Activated gamma-delta T cell treated with Interleukin-2 at 50 U/mL for 16 hours (primary cell): ENCODE measurements around the gene DNAJC22.

Source experiments
- DNase-seq: peaks from one replicate; pipeline ENCODE4 v3.0.0-alpha.2; 2020

The DNAJC22 gene

DNA sequence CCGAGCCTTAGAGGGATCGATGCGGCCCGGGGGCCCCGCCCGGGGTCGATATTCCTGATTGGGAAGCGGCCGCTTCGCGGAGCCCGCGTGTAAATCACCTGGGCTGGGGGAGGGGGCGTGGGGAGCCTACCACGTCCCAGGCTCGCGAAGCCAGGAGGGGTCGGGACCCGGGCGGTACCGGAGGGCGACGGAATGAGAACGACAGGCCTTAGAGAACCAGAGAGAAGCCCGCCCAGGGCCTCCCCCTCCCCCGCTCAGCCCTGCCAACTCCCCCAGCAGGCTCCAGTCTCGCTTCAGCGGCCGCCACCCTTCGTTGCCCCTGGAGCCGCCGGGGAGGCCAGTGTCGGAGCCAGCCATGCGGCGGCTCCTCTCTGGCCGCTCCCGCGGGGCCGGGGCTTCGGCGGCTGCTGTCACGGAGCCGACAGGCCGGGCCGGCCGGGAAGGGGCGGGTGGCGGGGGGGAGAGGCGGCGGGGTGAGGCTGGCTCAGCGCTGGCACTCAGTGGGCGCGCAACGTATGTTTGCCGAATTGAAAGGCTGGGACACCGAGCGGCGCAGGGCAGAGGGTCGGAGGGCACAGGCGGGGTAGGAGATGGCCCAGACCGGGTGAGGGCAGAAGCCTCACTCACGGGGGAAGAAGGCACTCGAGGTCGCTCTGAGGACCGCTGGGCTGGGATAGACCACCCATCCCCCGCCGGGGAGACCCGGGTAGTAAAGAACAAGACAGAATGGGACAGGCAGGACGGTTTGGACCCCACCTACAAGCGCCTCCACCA is 1.4 kb upstream of the DNAJC22 start:
- no peak for DNase-seq

DNA sequence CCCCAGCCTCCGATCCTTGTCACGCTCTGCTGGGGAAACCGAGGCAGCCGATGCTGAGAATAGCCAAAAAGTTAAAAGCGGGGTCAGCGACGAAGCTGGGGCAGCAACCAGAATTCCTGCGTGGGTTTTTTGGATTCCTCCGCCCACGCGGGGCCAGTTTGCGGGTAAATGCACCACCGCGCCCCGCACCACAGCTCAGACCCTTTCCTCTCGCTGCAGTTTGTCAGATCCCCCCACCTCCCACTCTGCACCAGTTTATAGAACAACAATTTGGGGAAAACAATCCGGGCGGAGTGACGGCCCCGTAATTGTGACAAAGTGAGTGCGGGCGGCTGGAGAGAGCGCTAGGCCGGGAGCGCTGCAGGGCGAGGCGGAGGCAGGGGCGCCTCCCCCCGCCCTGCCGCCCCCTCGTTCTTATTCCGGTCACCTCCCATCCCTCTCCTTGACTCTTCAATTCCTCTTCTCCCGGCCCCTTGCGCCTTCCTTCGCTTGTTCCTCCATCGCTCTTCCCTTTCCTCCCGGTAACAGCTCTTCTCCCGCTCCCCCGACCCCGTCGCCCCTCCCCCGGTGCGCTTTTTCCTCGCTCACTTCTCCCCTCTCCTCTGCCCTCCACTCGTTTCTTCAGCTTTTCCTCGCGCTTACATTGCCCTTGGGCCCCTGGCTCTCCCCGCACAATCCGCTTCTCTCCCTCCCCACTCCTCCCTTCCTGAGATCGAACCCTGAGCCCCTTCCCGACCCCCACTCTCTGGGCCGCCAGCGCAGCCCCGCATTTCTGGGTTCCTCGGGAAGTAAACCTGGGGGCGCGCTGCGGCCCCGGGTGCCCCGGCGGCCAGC is 646 bp upstream of the DNAJC22 start:
- DNase-seq = no peak

DNA sequence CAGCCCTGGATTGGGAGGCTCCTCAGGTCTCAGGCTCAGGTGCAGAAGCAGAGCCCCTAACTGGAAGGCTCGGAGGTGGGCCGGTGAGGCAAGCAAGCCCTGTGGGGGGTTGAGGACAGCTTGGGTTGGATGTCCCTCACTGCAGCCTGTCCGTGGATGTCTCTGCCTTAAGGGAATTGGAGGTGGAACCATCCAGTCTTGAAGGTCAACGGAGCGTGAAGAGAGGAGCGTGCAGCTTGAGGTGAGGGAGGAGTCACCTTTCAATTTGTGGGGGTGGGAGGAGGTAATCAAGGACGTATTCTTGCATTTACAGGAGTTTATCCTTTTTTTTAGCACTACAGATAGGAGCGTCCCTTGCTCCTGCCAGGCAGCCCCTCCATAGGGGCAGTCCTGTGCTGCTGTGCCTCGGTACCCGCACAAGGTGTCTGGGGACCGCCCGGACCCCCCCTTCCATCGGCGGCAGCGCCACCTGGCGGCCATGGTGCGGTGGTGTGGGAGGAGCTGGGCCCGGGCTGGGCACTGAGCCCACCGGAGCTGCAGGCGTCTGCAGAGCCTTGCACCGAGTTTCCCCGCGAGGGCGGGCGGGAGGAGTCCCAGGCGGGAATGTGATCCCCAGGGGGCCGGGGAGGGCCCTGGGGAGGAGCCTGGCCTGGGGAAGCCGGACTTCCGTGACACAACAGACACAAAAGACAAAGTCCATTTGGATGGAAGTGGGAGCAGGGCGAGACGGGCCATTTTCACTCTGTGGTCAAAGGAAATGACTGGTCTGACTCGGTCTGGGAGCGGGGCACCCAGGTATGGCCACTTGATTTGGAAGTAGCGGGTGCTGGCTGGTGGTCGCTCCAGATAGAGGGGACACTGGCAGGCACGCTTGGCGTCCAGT is 864 bp downstream of the DNAJC22 start:
- peak; percentile 80 for DNase-seq

GRCh38 chr12:49348781-49349180 is 2.1 kb downstream of the DNAJC22 start:
- no peak for DNase-seq

DNA sequence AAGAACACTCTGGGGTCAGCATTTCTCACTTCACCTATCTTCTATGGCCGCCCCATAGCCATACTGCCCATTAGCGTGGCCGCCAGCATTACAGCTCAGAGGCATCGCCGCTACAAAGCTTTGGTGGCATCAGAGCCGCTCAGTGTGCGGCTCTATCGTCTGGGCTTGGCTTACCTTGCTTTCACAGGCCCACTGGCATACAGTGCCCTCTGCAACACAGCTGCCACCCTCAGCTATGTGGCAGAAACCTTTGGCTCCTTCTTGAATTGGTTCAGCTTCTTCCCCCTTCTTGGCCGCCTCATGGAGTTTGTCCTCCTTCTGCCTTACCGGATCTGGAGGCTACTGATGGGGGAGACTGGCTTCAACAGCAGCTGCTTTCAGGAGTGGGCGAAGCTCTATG is 2.6 kb downstream of the DNAJC22 start:
- DNase-seq = no peak

DNA sequence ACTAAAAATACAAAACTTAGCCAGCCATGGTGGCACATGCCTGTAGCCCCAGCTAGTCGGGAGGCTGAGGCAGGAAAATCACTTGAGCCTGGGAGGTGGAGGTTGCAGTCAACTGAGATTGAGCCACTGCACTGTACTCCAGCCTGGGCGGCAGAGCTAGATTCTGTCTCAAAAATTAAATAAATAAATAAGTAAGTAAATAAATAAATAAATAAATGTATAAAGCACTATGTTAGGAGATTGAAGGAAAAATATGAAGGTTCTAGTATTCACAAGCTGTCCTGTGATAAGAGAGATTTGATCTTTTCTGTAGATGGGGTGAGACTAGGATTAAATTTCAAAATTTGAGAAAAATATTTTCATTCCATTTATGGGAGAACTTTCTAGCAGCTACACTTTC is 5.7 kb downstream of the DNAJC22 start:
- DNase-seq = no peak

GRCh38 chr12:49355913-49356312 is 9.2 kb downstream of the DNAJC22 start:
- no peak for DNase-seq

DNA sequence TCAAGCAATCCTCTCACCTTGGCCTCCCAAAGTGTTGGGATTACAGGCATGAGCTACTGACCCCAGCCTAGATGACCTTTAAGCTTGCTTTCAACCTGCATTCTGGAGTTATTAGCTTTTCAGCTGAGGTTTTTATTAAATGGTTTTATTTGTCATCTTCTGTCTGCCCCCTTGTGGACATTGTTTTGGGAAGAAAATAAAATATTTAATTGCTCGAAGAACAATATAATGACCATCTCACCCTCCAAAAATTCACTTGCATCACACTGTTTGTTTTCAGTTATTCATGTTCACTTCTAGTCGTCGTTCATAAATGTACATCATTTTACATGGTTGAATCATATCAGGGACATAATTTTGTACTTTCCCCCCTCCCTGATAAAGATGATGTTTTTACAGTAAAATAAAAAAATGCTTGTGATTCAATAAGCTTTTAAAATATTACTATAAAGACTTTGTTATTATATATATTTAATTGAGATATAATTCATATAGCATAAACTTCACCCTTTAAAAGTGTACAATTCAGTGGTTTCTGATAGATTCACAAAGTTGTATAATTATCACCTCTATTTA is 10.5 kb downstream of the DNAJC22 start:
- no peak for DNase-seq

DNA sequence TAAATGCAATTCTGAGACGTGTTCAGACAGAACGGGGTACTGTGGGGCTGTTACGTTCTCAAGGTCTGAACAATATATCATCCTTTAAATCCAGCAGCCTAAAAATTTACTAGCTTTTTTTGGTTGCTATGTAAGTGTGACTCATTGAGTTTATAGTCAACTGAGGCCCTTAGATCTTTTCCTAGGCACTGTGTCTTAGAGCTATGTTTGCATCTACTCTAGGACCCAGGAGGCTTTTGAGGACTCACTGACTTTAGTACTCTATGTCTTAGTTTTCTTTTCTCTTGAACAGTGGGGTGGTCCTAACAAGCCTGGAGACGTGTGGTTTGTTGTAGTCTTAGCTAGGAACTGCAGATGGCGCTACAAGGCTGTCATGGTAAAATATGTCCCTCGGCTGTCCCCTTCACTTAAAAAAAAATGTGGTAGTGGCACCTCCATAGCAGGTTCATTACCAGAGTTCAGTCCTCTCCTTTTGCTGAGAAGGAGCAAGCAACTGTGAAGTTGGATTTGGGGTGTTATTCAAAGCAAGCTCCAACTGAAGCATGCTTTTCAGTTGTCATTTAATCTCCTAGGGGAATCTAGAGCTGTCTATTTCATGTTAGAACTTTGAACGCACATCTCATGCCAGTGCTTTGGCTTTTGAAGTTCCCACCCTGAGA is 11.9 kb downstream of the DNAJC22 start:
- DNase-seq = peak; percentile 59

DNA sequence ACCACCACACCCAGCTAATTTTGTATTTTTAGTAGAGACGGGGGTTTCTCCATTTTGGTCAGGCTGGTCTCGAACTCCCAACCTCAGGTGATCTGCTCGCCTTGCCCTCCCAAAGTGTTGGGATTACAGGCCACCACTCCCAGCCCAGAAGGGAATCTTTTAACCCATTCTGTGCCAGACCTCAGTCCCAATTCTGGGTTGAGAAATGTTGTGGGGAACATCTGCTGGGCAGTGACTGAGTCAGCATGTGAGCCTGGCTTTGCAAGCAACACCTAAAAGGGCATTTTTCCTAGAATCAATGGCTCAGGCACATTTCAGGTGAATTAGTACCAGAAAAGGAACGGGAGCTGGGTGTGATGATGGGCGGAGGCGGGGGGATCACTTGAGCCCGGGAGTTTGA is 13.0 kb downstream of the DNAJC22 start:
- no peak for DNase-seq

DNA sequence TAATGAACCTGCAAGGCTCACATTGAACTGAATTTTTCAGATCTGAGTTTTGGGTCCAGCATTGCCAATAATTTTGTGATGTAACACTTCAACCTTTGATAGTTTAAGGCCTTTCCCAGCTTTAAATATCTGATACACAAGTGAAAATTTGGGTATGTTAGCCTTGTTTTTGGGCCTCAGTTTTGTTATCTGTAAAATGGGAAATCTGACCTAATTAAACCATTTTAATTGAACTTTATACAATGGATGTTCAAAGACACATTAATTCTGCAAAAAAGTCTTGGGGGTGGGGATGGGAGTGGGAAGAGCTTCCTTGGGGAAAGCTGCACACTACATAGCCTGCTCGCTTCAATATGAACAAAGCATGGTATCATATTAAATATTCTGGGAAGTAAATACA is 15.4 kb downstream of the DNAJC22 start:
- no peak for DNase-seq

DNA sequence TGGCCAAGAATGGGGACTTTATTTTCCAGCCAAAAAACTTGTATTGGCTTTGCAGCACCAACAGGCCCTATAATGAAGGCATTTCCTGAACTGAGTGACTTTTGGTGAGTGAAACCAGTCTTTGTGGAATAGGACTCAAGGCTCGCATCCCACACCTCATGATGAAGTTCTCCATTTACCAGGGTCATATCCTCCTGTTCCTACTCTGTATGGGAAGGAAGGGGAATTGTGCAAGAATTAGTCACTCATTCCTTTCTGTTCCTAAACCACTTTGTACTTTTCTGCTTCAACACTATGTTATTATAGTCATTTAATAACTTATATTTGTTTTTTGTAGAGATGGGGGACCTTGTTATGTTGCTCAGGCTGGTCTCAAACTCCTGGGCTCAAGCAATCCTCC is 18.3 kb downstream of the DNAJC22 start:
- DNase-seq = no peak

GRCh38 chr12:49365542-49365941 is 18.9 kb downstream of the DNAJC22 start:
- DNase-seq = no peak

DNA sequence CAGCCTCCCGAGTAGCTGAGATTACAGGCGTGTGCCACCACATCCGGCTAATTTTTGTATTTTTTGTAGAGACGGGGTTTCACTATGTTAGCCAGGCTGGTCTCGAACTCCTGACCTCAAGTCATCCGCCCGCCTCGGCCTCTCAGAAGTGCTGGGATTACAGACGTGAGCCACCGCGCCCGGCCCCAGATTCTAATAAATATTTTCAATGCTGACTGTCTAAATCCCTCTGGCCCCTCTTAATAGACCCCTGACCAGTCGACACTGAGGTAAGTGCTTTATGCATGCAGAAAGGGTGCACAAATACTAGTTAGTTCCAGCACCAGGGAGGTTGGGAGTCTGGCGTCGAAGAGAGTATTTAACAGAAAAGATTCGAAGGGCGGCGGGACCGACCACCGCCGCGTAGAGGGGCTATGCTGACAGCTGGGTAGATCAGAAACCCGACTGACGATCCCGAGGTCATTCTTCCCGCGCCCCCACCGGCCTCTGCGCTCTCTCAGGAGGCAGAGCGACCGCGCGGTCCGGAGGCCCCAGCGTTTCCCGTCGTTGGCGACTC is 19.5 kb downstream of the DNAJC22 start:
- DNase-seq = no peak

- peak; percentile 83 for DNase-seq
Measured at GRCh38 chr12:49366652-49367380, 20.1 kb downstream of the DNAJC22 start.

DNA sequence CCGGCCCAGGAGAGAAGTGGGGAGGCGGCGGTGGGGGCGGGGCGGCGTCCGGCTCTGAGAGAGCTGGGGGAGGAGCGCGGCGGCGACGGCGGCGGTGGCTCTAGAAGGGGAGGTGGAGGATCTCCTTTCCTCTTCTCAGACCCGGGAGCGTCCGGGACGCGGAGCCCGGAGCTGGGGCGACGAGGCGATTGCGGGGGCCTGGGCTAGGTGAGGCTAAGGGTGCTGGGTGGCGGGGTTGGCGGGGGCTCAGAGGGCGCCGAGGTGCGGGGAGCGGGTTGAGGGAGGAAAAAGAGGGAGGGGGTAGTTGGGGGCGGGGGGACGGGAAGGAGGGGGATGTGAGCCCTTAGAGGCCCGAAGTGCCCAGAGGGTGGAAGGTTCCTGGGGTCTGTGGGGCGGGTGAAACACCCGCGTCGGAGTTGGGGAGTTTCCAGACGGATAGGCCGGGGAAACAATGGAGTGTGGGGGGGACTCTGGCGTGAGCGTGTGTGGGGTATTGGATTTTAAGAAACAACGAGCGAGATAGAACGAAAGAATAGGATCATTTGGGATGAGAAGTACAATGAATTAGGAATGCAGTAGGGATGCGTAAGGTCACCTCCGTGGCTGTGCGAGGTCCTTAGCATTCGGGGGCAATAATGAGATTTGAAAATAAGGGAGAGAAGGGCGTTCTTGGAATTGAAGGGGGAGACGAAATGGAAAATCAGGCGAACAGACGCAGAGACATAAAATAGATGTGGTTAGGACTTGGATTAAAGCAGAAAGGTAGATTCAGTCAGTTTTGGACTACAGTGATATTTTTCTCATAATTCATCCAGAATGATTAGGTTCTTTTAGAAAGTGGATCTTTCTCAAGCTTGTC is 20.9 kb downstream of the DNAJC22 start, which contains the start of gene SPATS2:
Gene SPATS2 (plus strand): TSS at position 82 of the 859 bp plus-strand sequence. CDS start 93,551 bp downstream, outside the sequence.
- no peak for DNase-seq

DNA sequence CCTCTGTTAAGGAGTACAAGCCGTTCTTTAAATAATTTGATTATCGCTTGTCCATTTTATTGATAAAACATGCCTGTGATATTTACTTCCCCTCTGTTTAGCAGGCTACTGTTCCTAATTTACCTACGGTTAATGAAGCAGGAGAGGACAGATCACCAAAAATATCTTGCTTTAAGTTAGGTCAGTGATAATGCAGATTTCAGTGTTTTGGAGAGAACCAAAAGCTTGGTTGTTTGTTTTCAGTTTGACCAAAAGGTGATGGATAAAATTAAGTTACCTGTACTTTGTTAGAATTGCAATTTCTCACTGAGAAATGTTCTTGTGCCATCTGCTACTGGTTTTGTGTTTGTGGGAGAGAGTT is 21.5 kb downstream of the DNAJC22 start:
- no peak for DNase-seq

DNA sequence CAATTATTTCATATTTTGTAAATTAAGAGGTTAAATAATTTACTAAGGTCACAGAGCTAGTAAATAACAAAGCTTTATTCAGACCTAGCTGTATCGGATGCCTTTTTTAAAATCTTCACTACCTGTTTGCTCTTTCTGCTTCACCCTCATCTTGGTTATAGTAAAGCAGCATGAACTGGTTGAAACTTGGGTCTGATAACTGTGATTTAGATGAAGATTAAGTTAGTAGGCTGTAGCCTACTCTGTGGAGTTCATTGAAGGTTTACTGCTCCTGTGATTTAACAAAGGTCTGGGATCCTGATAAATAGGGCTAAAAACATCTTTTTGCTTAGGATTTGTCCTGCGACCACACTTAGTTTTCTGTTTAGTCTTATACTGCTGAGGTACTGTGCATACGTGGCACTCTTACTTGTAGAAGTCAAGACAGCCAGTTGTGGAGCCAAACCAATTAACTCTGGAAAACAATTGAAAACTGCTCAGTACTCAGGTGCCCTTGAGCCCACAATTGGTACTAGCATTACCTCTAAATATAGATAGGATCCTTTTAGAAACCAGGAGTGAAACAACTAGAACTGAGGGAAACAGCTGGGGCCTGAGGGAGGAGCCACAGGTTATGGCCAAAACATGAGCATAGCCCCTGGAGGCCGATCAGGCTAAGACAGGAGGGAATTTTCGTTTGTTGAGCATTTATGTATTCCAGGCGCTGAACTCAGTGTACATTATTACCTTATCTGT is 22.9 kb downstream of the DNAJC22 start:
- no peak for DNase-seq

DNA sequence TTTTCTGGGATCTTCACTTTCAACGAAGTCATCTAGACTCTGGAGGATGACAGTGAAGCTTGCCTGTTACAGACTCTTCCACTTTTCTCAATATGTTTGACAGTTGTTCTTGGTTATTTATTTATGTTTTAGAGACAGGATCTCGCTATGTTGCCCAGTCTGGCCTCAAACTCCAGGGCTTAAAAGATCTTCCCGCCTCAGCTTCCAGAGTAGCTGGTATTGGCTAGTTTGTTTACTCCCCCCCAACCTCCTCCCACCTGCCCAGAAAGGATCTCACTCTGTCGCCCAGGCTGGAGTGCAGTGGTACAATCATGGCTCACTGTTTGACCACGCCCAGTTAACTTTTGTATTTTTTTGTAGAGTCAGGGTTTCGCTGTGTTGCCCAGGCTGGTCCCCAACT is 23.9 kb downstream of the DNAJC22 start:
- no peak for DNase-seq

DNA sequence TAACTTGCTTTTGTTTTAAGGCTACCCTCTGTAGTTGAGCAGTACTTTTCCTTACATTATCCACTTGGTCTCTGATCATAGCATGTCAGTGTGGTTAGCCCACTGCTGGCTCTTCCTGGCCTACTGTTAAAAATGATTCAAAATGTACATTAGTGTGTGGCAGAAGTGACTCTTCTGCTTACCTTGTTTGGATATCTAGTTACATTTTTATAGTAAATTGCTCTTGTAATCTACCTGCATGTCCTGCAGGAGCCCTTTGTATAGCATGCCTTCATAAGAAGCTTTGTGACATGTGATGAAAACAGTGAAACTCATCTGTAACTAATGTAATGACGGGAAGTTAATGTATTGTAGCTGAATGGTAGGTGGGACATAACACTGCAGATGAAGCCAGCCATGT is 28.7 kb downstream of the DNAJC22 start:
- no peak for DNase-seq
